Middle frontal gyrus (tissue), 1 donor: ENCODE results near the gene LPP.

Experiments used
- DNase-seq: peaks from one replicate; pipeline ENCODE4 v3.0.0-alpha.2; 2015; ENCODE audit warnings: low spot score; ENCODE audit errors: extremely low spot score

Gene LPP

GRCh38 chr3:188219147-188219546, 65.2 kb downstream of the LPP start:
- DNase-seq = no peak

- no peak for DNase-seq
Measured at GRCh38 chr3:188220097-188220788, 66.3 kb downstream of the LPP start.

GRCh38 chr3:188220988-188221818, 67.2 kb downstream of the LPP start:
- no peak for DNase-seq

- no peak for DNase-seq
Measured at GRCh38 chr3:188223936-188224335, 70.0 kb downstream of the LPP start.

- DNase-seq = no peak
Measured at GRCh38 chr3:188227442-188227841, 73.5 kb downstream of the LPP start.

GRCh38 chr3:188229177-188229576, 75.2 kb downstream of the LPP start:
- no peak for DNase-seq

- no peak for DNase-seq
Measured at GRCh38 chr3:188229726-188230125, 75.8 kb downstream of the LPP start.

- DNase-seq = no peak
Measured at GRCh38 chr3:188230962-188231361, 77.0 kb downstream of the LPP start.

GRCh38 chr3:188231456-188231855, 77.5 kb downstream of the LPP start:
- DNase-seq = no peak

- DNase-seq = no peak
Measured at GRCh38 chr3:188232656-188233055, 78.7 kb downstream of the LPP start.

- no peak for DNase-seq
Measured at GRCh38 chr3:188233320-188233719, 79.4 kb downstream of the LPP start.

GRCh38 chr3:188234132-188234531, 80.2 kb downstream of the LPP start:
- no peak for DNase-seq

GRCh38 chr3:188236271-188236670, 82.3 kb downstream of the LPP start:
- DNase-seq = no peak

- no peak for DNase-seq
Measured at GRCh38 chr3:188239035-188239434, 85.1 kb downstream of the LPP start.

- no peak for DNase-seq
Measured at GRCh38 chr3:188239577-188239976, 85.6 kb downstream of the LPP start.

GRCh38 chr3:188240189-188240981, 86.4 kb downstream of the LPP start:
- no peak for DNase-seq

- DNase-seq = no peak
Measured at GRCh38 chr3:188241072-188241471, 87.1 kb downstream of the LPP start.

- no peak for DNase-seq
Measured at GRCh38 chr3:188241883-188242282, 87.9 kb downstream of the LPP start.

GRCh38 chr3:188242436-188243123, 88.6 kb downstream of the LPP start:
- DNase-seq = no peak

GRCh38 chr3:188243124-188243795, 89.3 kb downstream of the LPP start:
- no peak for DNase-seq

- no peak for DNase-seq
Measured at GRCh38 chr3:188244395-188244861, 90.5 kb downstream of the LPP start.
